Stimulated activated CD4-positive, alpha-beta T cell treated with anti-CD3 and anti-CD28 coated beads, Interleukin-1b, Interleukin-23, amount 100 ng/mL, for 4 hours (primary cell): ENCODE data around the gene VMO1.

Source experiments
- DNase-seq, 2 donors: peaks; one replicate each; pipeline ENCODE4 v3.0.0-alpha.2; 2020; ENCODE audit warnings: low read depth in 2 of 2

The VMO1 gene

GRCh38 chr17:4800462-4801196 is 14.5 kb upstream of the VMO1 start:
- DNase-seq = no peak

- no peak for DNase-seq
Observed at GRCh38 chr17:4796552-4796920, 10.4 kb upstream of the VMO1 start.

- no peak for DNase-seq
Observed at GRCh38 chr17:4795168-4795567, 9.0 kb upstream of the VMO1 start.

GRCh38 chr17:4790705-4791088 is 4.5 kb upstream of the VMO1 start:
- DNase-seq = no peak

GRCh38 chr17:4789951-4790704 is 4.0 kb upstream of the VMO1 start:
- peak; percentile 61 to 71 for DNase-seq

GRCh38 chr17:4789701-4789950 is 3.5 kb upstream of the VMO1 start:
- DNase-seq = no peak

GRCh38 chr17:4788807-4789700 is 2.9 kb upstream of the VMO1 start, which contains the start of gene GLTPD2:
Gene GLTPD2, plus strand, starts transcription at chr17:4788964. Its CDS starts 48 bp downstream, at chr17:4789012.
- DNase-seq = no peak

GRCh38 chr17:4788159-4788806 is 2.1 kb upstream of the VMO1 start:
- DNase-seq = no peak

GRCh38 chr17:4786516-4786915 is 352 bp upstream of the VMO1 start:
- DNase-seq = no peak

- DNase-seq = no peak
Observed at GRCh38 chr17:4785311-4786105, 656 bp downstream of the VMO1 start.

- no peak for DNase-seq
Observed at GRCh38 chr17:4782652-4783051, 3.5 kb downstream of the VMO1 start.

GRCh38 chr17:4780325-4780955 is 5.7 kb downstream of the VMO1 start:
- no peak for DNase-seq

- DNase-seq = no peak
Observed at GRCh38 chr17:4777969-4778760, 8.0 kb downstream of the VMO1 start.

GRCh38 chr17:4772235-4772613 is 13.9 kb downstream of the VMO1 start:
- no peak for DNase-seq

- DNase-seq = no peak
Observed at GRCh38 chr17:4771519-4772234, 14.5 kb downstream of the VMO1 start, which contains the start of gene TM4SF5. Gene TM4SF5, plus strand, starts transcription at chr17:4771886. Its CDS starts 37 bp downstream, at chr17:4771923.

- DNase-seq = no peak
Observed at GRCh38 chr17:4769628-4770027, 16.5 kb downstream of the VMO1 start.

GRCh38 chr17:4768298-4768697 is 17.9 kb downstream of the VMO1 start:
- no peak for DNase-seq

GRCh38 chr17:4766723-4767122 is 19.4 kb downstream of the VMO1 start:
- no peak for DNase-seq

- DNase-seq = no peak
Observed at GRCh38 chr17:4766201-4766600, 20.0 kb downstream of the VMO1 start.
